Stimulated activated naive CD8-positive, alpha-beta T cell treated with anti-CD3 and anti-CD28 coated beads, Interleukin-15, Interleukin-2, amounts not matched to agents 100 ng/mL and 50 ng/mL, for 24 hours (primary cell): ENCODE data around the gene SLC6A11.

Experiments used
- H3K27ac Mint-ChIP-seq: one replicate; pipeline ENCODE4 v1.8.0; 2021; ENCODE audit warnings: mild to moderate bottlenecking, mixed read lengths
- H3K27me3 Mint-ChIP-seq: one replicate; pipeline ENCODE4 v1.8.0; 2021; ENCODE audit warnings: mixed read lengths
- H3K36me3 Mint-ChIP-seq: one replicate; pipeline ENCODE4 v1.8.0; 2021; ENCODE audit warnings: low read depth, mixed read lengths
- H3K4me1 Mint-ChIP-seq: one replicate; pipeline ENCODE4 v1.8.0; 2021; ENCODE audit warnings: low read depth, mixed read lengths
- H3K4me3 Mint-ChIP-seq: one replicate; pipeline ENCODE4 v1.8.0; 2021; ENCODE audit warnings: mild to moderate bottlenecking, mixed read lengths
- H3K9me3 Mint-ChIP-seq: one replicate; pipeline ENCODE4 v1.8.0; 2021; ENCODE audit warnings: mixed read lengths

SLC6A11 gene

GRCh38 chr3:10816019-10816862 lies at the start of gene SLC6A11:
Gene SLC6A11 (plus strand): TSS chr3:10816228. CDS start chr3:10816266, 38 bp downstream.
- Mint-ChIP-seq H3K27ac (no peak within 1 kb of the TSS), H3K4me1 (peaks cover 3% of the 10 kb centered on the region), H3K9me3 (no peaks in the 10 kb centered on the region), H3K36me3 (no peaks in the 10 kb centered on the region), H3K27me3 (peaks cover 50% of the 10 kb centered on the region), H3K4me3 (no peak within 1 kb of the TSS)

GRCh38 chr3:10768708-10769394 lies 47.2 kb upstream of the SLC6A11 start:
- H3K36me3 Mint-ChIP-seq = no peaks in the 10 kb centered on the region
- H3K4me3 Mint-ChIP-seq = no peak overlapping the region
- H3K27ac Mint-ChIP-seq = no peak overlapping the region
- H3K4me1 Mint-ChIP-seq = no peaks in the 10 kb centered on the region
- H3K27me3 Mint-ChIP-seq = peaks cover 21% of the 10 kb centered on the region
- H3K9me3 Mint-ChIP-seq = no peaks in the 10 kb centered on the region

GRCh38 chr3:10770547-10770946 lies 45.5 kb upstream of the SLC6A11 start:
- Mint-ChIP-seq H3K9me3 (no peaks in the 10 kb centered on the region), H3K4me1 (no peaks in the 10 kb centered on the region), H3K27me3 (peaks cover 23% of the 10 kb centered on the region)

GRCh38 chr3:10770981-10771380 lies 45.0 kb upstream of the SLC6A11 start:
- Mint-ChIP-seq H3K9me3 (no peaks in the 10 kb centered on the region), H3K4me3 (no peak overlapping the region), H3K4me1 (no peaks in the 10 kb centered on the region), H3K27ac (no peak overlapping the region), H3K36me3 (no peaks in the 10 kb centered on the region), H3K27me3 (peaks cover 23% of the 10 kb centered on the region)

More at GRCh38 chr3:10770547-10770946, 45.5 kb upstream of the SLC6A11 start:
- Mint-ChIP-seq H3K27ac (no peak overlapping the region), H3K36me3 (no peaks in the 10 kb centered on the region), H3K4me3 (no peak overlapping the region)

GRCh38 chr3:10771486-10772270 lies 44.4 kb upstream of the SLC6A11 start:
- Mint-ChIP-seq H3K36me3 (no peaks in the 10 kb centered on the region), H3K27ac (no peak overlapping the region), H3K27me3 (peaks cover 25% of the 10 kb centered on the region), H3K4me3 (no peak overlapping the region), H3K9me3 (no peaks in the 10 kb centered on the region), H3K4me1 (no peaks in the 10 kb centered on the region)

- no peaks in the 10 kb centered on the region for H3K36me3 Mint-ChIP-seq
- H3K4me3 Mint-ChIP-seq = no peak overlapping the region
- H3K27me3 Mint-ChIP-seq = peaks cover 25% of the 10 kb centered on the region
- no peaks in the 10 kb centered on the region for H3K4me1 Mint-ChIP-seq
- no peaks in the 10 kb centered on the region for H3K9me3 Mint-ChIP-seq
- no peak overlapping the region for H3K27ac Mint-ChIP-seq
These were observed 43.5 kb upstream of the SLC6A11 start for GRCh38 chr3:10772271-10773161.

- Mint-ChIP-seq H3K4me3 (no peak overlapping the region), H3K4me1 (no peaks in the 10 kb centered on the region), H3K9me3 (no peaks in the 10 kb centered on the region), H3K27ac (no peak overlapping the region), H3K27me3 (peaks cover 19% of the 10 kb centered on the region), H3K36me3 (no peaks in the 10 kb centered on the region)
These were observed 41.8 kb upstream of the SLC6A11 start for GRCh38 chr3:10774129-10774670.

GRCh38 chr3:10774825-10775224 lies 41.2 kb upstream of the SLC6A11 start:
- no peaks in the 10 kb centered on the region for H3K36me3 Mint-ChIP-seq
- no peaks in the 10 kb centered on the region for H3K4me1 Mint-ChIP-seq
- H3K9me3 Mint-ChIP-seq = no peaks in the 10 kb centered on the region
- H3K27me3 Mint-ChIP-seq = peaks cover 19% of the 10 kb centered on the region
- no peak overlapping the region for H3K27ac Mint-ChIP-seq
- no peak overlapping the region for H3K4me3 Mint-ChIP-seq

GRCh38 chr3:10775259-10775658 lies 40.8 kb upstream of the SLC6A11 start:
- Mint-ChIP-seq H3K9me3 (no peaks in the 10 kb centered on the region), H3K4me3 (no peak overlapping the region), H3K27me3 (peaks cover 15% of the 10 kb centered on the region), H3K4me1 (no peaks in the 10 kb centered on the region), H3K36me3 (no peaks in the 10 kb centered on the region), H3K27ac (no peak overlapping the region)

GRCh38 chr3:10775828-10776227 lies 40.2 kb upstream of the SLC6A11 start:
- no peaks in the 10 kb centered on the region for H3K9me3 Mint-ChIP-seq
- H3K4me3 Mint-ChIP-seq = no peak overlapping the region
- H3K27ac Mint-ChIP-seq = no peak overlapping the region
- no peaks in the 10 kb centered on the region for H3K36me3 Mint-ChIP-seq
- no peaks in the 10 kb centered on the region for H3K4me1 Mint-ChIP-seq
- H3K27me3 Mint-ChIP-seq = peaks cover 15% of the 10 kb centered on the region

GRCh38 chr3:10777627-10778026 lies 38.4 kb upstream of the SLC6A11 start:
- no peaks in the 10 kb centered on the region for H3K4me1 Mint-ChIP-seq
- no peak overlapping the region for H3K27ac Mint-ChIP-seq
- H3K27me3 Mint-ChIP-seq = peaks cover 19% of the 10 kb centered on the region
- H3K36me3 Mint-ChIP-seq = no peaks in the 10 kb centered on the region
- no peaks in the 10 kb centered on the region for H3K9me3 Mint-ChIP-seq
- no peak overlapping the region for H3K4me3 Mint-ChIP-seq

- Mint-ChIP-seq H3K9me3 (no peaks in the 10 kb centered on the region), H3K4me3 (no peak overlapping the region), H3K36me3 (no peaks in the 10 kb centered on the region), H3K4me1 (no peaks in the 10 kb centered on the region), H3K27ac (no peak overlapping the region), H3K27me3 (peaks cover 14% of the 10 kb centered on the region)
These were observed 37.3 kb upstream of the SLC6A11 start for GRCh38 chr3:10778492-10779292.

- no peak overlapping the region for H3K4me3 Mint-ChIP-seq
- no peak overlapping the region for H3K27ac Mint-ChIP-seq
- H3K9me3 Mint-ChIP-seq = no peaks in the 10 kb centered on the region
- H3K4me1 Mint-ChIP-seq = no peaks in the 10 kb centered on the region
- peaks cover 9% of the 10 kb centered on the region for H3K27me3 Mint-ChIP-seq
- no peaks in the 10 kb centered on the region for H3K36me3 Mint-ChIP-seq
These were observed 36.7 kb upstream of the SLC6A11 start for GRCh38 chr3:10779293-10779805.
